Keratinocyte (primary cell): Measurements from ENCODE around the gene DIP2B.

Experiments used
- CTCF ChIP-seq, 3 experiments: IDR thresholded peaks in 1 of 3; conservative IDR thresholded peaks in 1 of 3; optimal IDR thresholded peaks in 1 of 3; 2 replicates in 2 of 3; 3 replicates in 1 of 3; pipeline versions ENCODE3 to v1.5.1; 2011; ENCODE audit warnings: low read length in 3 of 3, mild to moderate bottlenecking in 3 of 3, moderate library complexity in 2 of 3, control low read depth in 1 of 3, inconsistent platforms in 1 of 3; ENCODE audit not compliant: insufficient read depth in 2 of 3; ENCODE audit errors: extremely low read depth in 1 of 3
- EZH2 ChIP-seq: IDR thresholded peaks from one replicate; pipeline ENCODE4 v1.6.1; 2012; ENCODE audit warnings: inconsistent platforms, mild to moderate bottlenecking, low read length, moderate library complexity

DNA sequence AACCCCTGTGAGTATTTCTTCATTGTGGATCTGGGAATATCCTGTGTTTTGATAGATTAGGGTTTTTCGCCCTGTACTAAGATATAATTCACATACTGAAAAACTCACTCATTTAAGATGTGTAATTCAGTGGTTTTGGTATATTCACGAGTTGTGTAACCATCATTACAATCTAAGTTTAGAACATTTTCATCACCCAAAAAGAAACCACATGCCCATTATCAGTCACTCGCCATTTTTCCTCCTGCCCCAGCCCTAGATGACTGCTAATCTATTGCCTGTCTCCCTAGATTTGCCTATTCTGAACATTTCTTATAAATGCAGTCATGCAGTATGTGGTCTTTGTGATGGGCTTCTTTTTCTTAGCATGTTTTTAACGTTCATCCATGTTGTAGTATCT lies 191.2 kb downstream of the DIP2B start:
- no peak for TF ChIP-seq CTCF (optimal IDR thresholded peaks at IDR 0.05 in 1 of 3, IDR thresholded peaks at IDR 0.05 in 1 of 3, conservative IDR thresholded peaks at IDR 0.05 in 1 of 3; ENCODE audit: extremely low read depth in 1 of 3, insufficient read depth in 2 of 3, low read length in 3 of 3)
- TF ChIP-seq EZH2: no peak
